Mammary epithelial cell (primary cell): Measurements from ENCODE around the gene AQR.

Experiments used
- EZH2 ChIP-seq: IDR thresholded peaks from 2 replicates; pipeline ENCODE4 v1.6.1; 2012; ENCODE audit warnings: low read length, inconsistent platforms, borderline replicate concordance
- TF ChIP-seq, protein P1 (sequence below), 2 donors: IDR thresholded peaks in 1 of 2; conservative IDR thresholded peaks in 1 of 2; 2 replicates each; pipeline ENCODE4 v1.5.1; 2011 to 2012; ENCODE audit warnings: inconsistent platforms in 2 of 2, low read length in 2 of 2, mild to moderate bottlenecking in 2 of 2, control low read depth in 1 of 2, low read depth in 1 of 2; ENCODE audit not compliant: insufficient read depth in 1 of 2; ENCODE audit errors: extremely low read depth in 1 of 2

DNA sequence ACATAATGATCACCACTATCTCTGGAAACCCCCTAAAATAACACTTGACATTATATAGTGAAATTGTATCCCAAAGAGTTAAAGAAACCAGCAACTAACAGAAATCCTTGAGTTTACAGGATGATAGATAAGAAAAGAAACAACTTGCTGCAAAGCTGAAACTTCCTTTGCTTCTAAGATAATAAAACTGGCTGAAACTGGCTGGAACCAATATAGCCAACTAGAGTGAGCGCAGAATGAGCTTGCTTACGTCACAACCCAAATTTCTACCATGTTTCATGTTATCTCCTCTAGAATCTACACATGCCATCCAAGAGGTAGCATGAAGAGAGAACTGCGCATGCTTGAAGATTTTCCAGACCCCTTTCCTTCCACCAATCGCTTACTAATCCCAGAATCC is 90.4 kb downstream of the AQR start:
- no peak for TF ChIP-seq EZH2
- TF ChIP-seq, protein P1, sequence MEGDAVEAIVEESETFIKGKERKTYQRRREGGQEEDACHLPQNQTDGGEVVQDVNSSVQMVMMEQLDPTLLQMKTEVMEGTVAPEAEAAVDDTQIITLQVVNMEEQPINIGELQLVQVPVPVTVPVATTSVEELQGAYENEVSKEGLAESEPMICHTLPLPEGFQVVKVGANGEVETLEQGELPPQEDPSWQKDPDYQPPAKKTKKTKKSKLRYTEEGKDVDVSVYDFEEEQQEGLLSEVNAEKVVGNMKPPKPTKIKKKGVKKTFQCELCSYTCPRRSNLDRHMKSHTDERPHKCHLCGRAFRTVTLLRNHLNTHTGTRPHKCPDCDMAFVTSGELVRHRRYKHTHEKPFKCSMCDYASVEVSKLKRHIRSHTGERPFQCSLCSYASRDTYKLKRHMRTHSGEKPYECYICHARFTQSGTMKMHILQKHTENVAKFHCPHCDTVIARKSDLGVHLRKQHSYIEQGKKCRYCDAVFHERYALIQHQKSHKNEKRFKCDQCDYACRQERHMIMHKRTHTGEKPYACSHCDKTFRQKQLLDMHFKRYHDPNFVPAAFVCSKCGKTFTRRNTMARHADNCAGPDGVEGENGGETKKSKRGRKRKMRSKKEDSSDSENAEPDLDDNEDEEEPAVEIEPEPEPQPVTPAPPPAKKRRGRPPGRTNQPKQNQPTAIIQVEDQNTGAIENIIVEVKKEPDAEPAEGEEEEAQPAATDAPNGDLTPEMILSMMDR (conservative IDR thresholded peaks at IDR 0.05 in 1 of 2, IDR thresholded peaks at IDR 0.05 in 1 of 2; ENCODE audit: extremely low read depth in 1 of 2, insufficient read depth in 1 of 2, low read depth in 1 of 2, low read length in 2 of 2): no peak
